ENCODE results near the gene ADPGK. TPM values are rescaled to one million over a fixed set of nuclear protein-coding genes. Genes with fewer than 3 reads are reported as not detected.

ADPGK gene
- total RNA-seq, 2 donors from 2014 or later: 74.6 to 102 TPM

DNA sequence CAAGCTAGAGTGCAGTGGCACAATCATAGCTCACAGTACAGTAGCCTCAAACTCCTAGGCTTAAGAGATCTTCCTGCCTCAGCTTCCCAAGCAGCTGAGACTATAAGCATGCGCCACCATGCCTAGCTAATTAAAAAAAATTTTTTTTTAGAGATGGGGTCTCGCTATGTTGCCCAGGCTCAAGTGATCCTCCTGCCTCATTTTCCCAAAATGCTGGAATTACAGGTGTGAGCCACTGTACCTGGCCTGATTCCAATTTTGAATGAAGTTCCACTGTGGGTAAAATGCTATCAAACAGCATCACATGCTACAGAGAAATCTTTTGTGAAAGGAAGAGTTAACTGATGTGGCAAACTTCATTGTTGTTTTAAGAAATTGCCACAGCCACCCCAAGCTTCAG is 17.5 kb downstream of the ADPGK start:
- no peaks in the 10 kb centered on the region for H3K36me3 ChIP-seq
- 97% methylated on average over 2 of the region's 2 CpGs for WGBS
- no peak overlapping the region for H3K27ac ChIP-seq
- intact Hi-C loops (cut with DNase I): no loop called here
- no peaks in the 10 kb centered on the region for H3K4me1 ChIP-seq (replicated peaks)
- no peak overlapping the region for H3K4me3 ChIP-seq
- no peaks in the 10 kb centered on the region for H3K27me3 ChIP-seq (replicated peaks; ENCODE audit: insufficient read depth)
- H3K9me3 ChIP-seq: no peaks in the 10 kb centered on the region
- no peak for TF ChIP-seq POLR2A (IDR thresholded peaks at IDR 0.05)
- TF ChIP-seq, protein P1, sequence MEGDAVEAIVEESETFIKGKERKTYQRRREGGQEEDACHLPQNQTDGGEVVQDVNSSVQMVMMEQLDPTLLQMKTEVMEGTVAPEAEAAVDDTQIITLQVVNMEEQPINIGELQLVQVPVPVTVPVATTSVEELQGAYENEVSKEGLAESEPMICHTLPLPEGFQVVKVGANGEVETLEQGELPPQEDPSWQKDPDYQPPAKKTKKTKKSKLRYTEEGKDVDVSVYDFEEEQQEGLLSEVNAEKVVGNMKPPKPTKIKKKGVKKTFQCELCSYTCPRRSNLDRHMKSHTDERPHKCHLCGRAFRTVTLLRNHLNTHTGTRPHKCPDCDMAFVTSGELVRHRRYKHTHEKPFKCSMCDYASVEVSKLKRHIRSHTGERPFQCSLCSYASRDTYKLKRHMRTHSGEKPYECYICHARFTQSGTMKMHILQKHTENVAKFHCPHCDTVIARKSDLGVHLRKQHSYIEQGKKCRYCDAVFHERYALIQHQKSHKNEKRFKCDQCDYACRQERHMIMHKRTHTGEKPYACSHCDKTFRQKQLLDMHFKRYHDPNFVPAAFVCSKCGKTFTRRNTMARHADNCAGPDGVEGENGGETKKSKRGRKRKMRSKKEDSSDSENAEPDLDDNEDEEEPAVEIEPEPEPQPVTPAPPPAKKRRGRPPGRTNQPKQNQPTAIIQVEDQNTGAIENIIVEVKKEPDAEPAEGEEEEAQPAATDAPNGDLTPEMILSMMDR (IDR thresholded peaks at IDR 0.05): no peak
- TF ChIP-seq POLR2AphosphoS5 (IDR thresholded peaks at IDR 0.05): no peak
- no peak for DNase-seq (ENCODE audit: low spot score)

DNA sequence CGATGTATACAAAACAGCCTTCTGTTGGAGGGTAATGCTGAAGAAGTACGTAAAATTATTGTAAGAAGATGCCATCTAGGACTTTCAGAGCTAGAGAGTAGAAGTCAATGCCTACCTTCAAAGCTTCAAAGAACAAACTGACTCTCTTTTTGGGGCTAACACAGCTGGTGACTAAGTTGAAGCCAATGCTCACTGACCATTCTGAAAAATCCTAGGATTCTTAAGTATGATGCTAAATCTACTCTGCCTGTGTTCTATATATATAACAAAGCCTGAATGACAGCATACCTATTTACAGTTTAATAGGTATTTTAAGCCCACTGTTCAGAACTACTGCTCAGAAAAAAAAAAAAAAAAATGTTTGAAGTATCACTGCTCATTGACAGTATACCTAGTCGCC is 18.9 kb downstream of the ADPGK start:
- intact Hi-C loops (cut with DNase I): no loop called here
- no peak overlapping the region for H3K4me3 ChIP-seq
- DNase-seq (ENCODE audit: low spot score): no peak
- TF ChIP-seq POLR2A (IDR thresholded peaks at IDR 0.05) (no peak), POLR2AphosphoS5 (IDR thresholded peaks at IDR 0.05) (no peak)
- TF ChIP-seq, protein P1 (IDR thresholded peaks at IDR 0.05): no peak
- H3K27ac ChIP-seq: no peak overlapping the region
- 96% methylated on average over 3 of the region's 3 CpGs for WGBS
- H3K36me3 ChIP-seq: no peaks in the 10 kb centered on the region
- no peaks in the 10 kb centered on the region for H3K27me3 ChIP-seq (replicated peaks; ENCODE audit: insufficient read depth)
- no peaks in the 10 kb centered on the region for H3K9me3 ChIP-seq
- no peaks in the 10 kb centered on the region for H3K4me1 ChIP-seq (replicated peaks)

DNA sequence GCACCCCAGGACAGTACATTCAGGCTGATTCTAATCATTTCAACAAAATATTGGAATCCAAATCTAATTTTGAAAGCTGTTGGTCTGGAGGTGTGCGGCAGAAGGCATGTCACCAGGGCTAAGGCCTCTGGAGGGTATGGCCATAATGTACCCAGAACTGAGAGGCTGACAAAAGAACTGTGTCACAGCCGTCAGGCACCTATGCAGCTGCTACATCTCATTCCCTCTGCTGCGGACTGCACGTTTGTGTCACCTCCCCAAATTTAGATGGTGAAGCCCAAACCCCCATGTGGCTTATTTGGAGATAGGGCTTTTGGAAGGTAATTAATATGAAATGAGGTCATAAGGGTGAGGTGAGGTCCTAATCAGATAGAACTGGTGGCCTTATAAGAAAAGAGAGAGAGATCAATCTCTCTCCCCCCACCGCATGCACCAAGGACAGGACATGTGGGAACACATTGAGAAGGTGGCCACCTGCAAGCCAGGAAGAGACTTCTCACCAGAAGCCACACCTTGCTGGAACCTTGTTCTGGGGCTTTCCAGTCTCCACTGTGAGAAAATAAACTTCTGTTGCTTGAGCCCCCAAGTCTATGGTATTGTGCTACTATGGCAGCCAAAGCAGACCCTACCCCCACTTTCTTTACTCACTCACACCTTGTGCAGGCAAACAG is 22.8 kb downstream of the ADPGK start:
- TF ChIP-seq, protein P1 (IDR thresholded peaks at IDR 0.05): no peak
- TF ChIP-seq POLR2AphosphoS5 (IDR thresholded peaks at IDR 0.05) (no peak), POLR2A (IDR thresholded peaks at IDR 0.05) (no peak)
- no peaks in the 10 kb centered on the region for H3K27me3 ChIP-seq (replicated peaks; ENCODE audit: insufficient read depth)
- WGBS: 88% methylated on average over 5 of the region's 5 CpGs
- H3K9me3 ChIP-seq: no peaks in the 10 kb centered on the region
- no peak overlapping the region for H3K4me3 ChIP-seq
- H3K4me1 ChIP-seq (replicated peaks): no peaks in the 10 kb centered on the region
- no peak overlapping the region for H3K27ac ChIP-seq
- no peak for DNase-seq (ENCODE audit: low spot score)
- intact Hi-C loops (cut with DNase I): no loop called here
- H3K36me3 ChIP-seq: no peaks in the 10 kb centered on the region

DNA sequence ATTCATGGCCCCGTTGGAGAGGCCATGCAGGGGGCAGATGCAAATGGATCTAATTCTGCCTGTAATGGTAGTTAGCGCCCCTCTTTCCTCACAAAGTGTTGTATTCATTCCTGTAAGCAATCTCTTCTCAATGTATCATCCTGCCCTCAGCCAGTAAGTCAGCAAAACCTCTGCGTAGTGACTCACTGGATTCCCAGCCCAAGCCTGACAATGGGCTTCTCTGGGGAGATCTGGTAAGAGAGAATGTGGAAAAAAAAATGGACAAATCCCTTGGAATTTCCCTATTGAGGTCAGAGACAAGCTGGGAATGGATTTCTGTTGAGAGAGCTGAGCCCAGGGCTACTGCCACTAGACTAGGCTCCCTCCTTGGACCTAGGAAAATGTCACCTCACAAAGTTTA is 25.4 kb downstream of the ADPGK start:
- intact Hi-C loops (cut with DNase I): no loop called here
- TF ChIP-seq, protein P1 (IDR thresholded peaks at IDR 0.05): no peak
- no peak for TF ChIP-seq POLR2A (IDR thresholded peaks at IDR 0.05)
- TF ChIP-seq POLR2AphosphoS5 (IDR thresholded peaks at IDR 0.05): no peak
- WGBS: 82% methylated on average over 3 of the region's 3 CpGs
- H3K9me3 ChIP-seq: no peaks in the 10 kb centered on the region
- H3K4me1 ChIP-seq (replicated peaks): no peaks in the 10 kb centered on the region
- H3K36me3 ChIP-seq: no peaks in the 10 kb centered on the region
- no peak for DNase-seq (ENCODE audit: low spot score)
- H3K27me3 ChIP-seq (replicated peaks; ENCODE audit: insufficient read depth): no peaks in the 10 kb centered on the region
- H3K4me3 ChIP-seq: no peak overlapping the region
- no peak overlapping the region for H3K27ac ChIP-seq

DNA sequence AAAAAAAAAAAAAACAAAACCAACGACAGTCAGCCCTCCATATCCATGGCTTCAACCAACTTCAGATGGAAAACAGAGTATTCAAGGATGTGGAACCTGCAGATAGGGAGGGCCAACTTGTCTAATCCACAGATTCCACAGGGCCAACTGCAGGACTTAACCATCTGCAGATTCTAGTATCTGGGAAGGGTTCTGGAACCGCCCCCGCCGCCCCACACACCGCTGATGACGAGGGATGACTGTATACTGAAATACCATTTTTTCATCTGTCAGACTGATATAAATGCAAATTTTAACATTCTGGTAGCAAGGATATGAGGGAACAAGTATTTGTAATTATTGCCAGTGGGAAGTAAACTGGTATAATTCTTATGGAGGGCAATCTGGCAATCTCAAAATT is 29.5 kb downstream of the ADPGK start:
- Histone ChIP-seq H3K36me3 (no peaks in the 10 kb centered on the region), H3K4me3 (no peak overlapping the region), H3K27ac (no peak overlapping the region), H3K9me3 (no peaks in the 10 kb centered on the region), H3K27me3 (replicated peaks; ENCODE audit: insufficient read depth) (no peaks in the 10 kb centered on the region), H3K4me1 (replicated peaks) (no peaks in the 10 kb centered on the region)
- intact Hi-C loops (cut with DNase I): no loop called here
- WGBS: 94% methylated on average over 6 of the region's 6 CpGs
- TF ChIP-seq, protein P1 (IDR thresholded peaks at IDR 0.05): no peak
- TF ChIP-seq POLR2A (IDR thresholded peaks at IDR 0.05): no peak
- no peak for TF ChIP-seq POLR2AphosphoS5 (IDR thresholded peaks at IDR 0.05)
- DNase-seq (ENCODE audit: low spot score): no peak
